HepG2 (cell line): ENCODE results near the gene ATG16L2. TPM values are rescaled to one million over a fixed set of nuclear protein-coding genes. Genes with fewer than 3 reads are reported as not detected.
A peak's percentile ranks its signal among the peaks of the same experiment; 100 is the strongest.

Experiments used
- ATAC-seq: fragments of 200-7000 bp; cut with Tn5 transposase; 3 replicates; pipeline ENCODE4 v1.9.1; 2020; ENCODE audit warnings: mild to moderate bottlenecking, moderate library complexity
- BruUV-seq: library from RNA; stranded (reverse); fragments of 400-500 nt; replicated peaks from 2 replicates; lab custom pipeline; 2021; lab: Mats Ljungman, UMichigan
- CTCF ChIA-PET: fragments of 300-600 bp; formaldehyde crosslinking; extraction: SDS; loops from one replicate; lab custom pipeline; 2021; ENCODE audit warnings: low total read pairs, inconsistent platforms, low intra/inter-chr PET ratio; lab: Yijun Ruan, JAX
- POLR2A ChIA-PET: fragments of 350-600 bp; sonication (Branson Sonifier 250); formaldehyde crosslinking; loops from one replicate; lab custom pipeline; 2020; ENCODE audit warnings: antibody characterized with exemption, inconsistent platforms; lab: Yijun Ruan, JAX
- DNase-seq: peaks from one replicate; pipeline ENCODE4 v3.0.0-alpha.2; 2015; ENCODE audit warnings: low spot score
- FAIRE-seq: peaks from 3 replicates; lab custom pipeline; 2011; peaks lifted over from hg19 to GRCh38; lab: Jason Lieb, UNC
- H2AFZ ChIP-seq: one replicate; pipeline ENCODE4 v1.6.1; 2011; ENCODE audit warnings: low read length, inconsistent platforms
- H3K27ac ChIP-seq: fragments of 300-600 bp; 3 replicates; pipeline ENCODE4 v1.8.0; 2011; ENCODE audit warnings: mixed run types, mild to moderate bottlenecking, mixed read lengths, low read length, inconsistent platforms; ENCODE audit not compliant: insufficient read depth; ENCODE audit errors: extremely low read length
- H3K27me3 ChIP-seq, 2 experiments: fragments of 200-600 bp in 1 of 2; 2 replicates in 1 of 2; 3 replicates in 1 of 2; pipeline versions ENCODE4 v1.6.0 to v1.8.0; 2011; ENCODE audit warnings: low read length in 2 of 2, mild to moderate bottlenecking in 2 of 2, moderate library complexity in 2 of 2, inconsistent platforms in 1 of 2; ENCODE audit not compliant: insufficient read depth in 2 of 2, control insufficient read depth in 1 of 2
- H3K36me3 ChIP-seq, 2 experiments: fragments of 200-600 bp in 1 of 2; replicated peaks in 1 of 2; 2 replicates in 1 of 2; 3 replicates in 1 of 2; pipeline versions ENCODE4 v1.5.1 to v1.8.0; 2011; ENCODE audit warnings: low read length in 2 of 2, inconsistent platforms in 1 of 2; ENCODE audit not compliant: insufficient read depth in 2 of 2, control insufficient read depth in 1 of 2
- H3K4me1 ChIP-seq: 2 replicates; pipeline ENCODE4 v1.5.1; 2012; ENCODE audit warnings: low read length, inconsistent platforms; ENCODE audit not compliant: insufficient read depth
- H3K4me2 ChIP-seq: 2 replicates; pipeline ENCODE4 v1.6.0; 2011; ENCODE audit warnings: low read depth, low read length, inconsistent platforms
- H3K4me3 ChIP-seq, 3 experiments: fragments of 200-600 bp in 1 of 3; sonication (generic), shearing (Covaris generic) in 1 of 3; replicated peaks in 1 of 3; 2 replicates each; pipeline ENCODE4 v1.5.1; 2011 to 2016; ENCODE audit warnings: low read length in 3 of 3, inconsistent platforms in 2 of 3, low read depth in 2 of 3, mild to moderate bottlenecking in 2 of 3, control low read depth in 1 of 3, mixed read lengths in 1 of 3; ENCODE audit not compliant: insufficient read depth in 1 of 3
- H3K79me2 ChIP-seq: one replicate; pipeline ENCODE4 v1.6.1; 2011; ENCODE audit warnings: low read length, inconsistent platforms; ENCODE audit not compliant: insufficient read depth
- H3K9ac ChIP-seq: 2 replicates; pipeline ENCODE4 v1.6.0; 2011; ENCODE audit warnings: mild to moderate bottlenecking, low read depth, low read length, inconsistent platforms; ENCODE audit not compliant: insufficient read depth
- H3K9me3 ChIP-seq: 2 replicates; pipeline ENCODE4 v1.5.1; 2012; ENCODE audit warnings: mild to moderate bottlenecking, low read length
- H4K20me1 ChIP-seq: 2 replicates; pipeline ENCODE4 v1.6.0; 2011; ENCODE audit warnings: inconsistent platforms, mild to moderate bottlenecking, low read length, moderate library complexity; ENCODE audit not compliant: insufficient read depth
- ATF7-NPFF ChIP-seq: sonication (generic); formaldehyde crosslinking; IDR thresholded peaks from 2 replicates; pipeline ENCODE4 v1.8.1; 2023; ENCODE audit warnings: mild to moderate bottlenecking, low read depth, missing genetic modification reagents, moderate library complexity
- BRD4 ChIP-seq: sonication (generic); formaldehyde crosslinking; IDR thresholded peaks from 2 replicates; pipeline ENCODE4 v1.4.0; 2020; ENCODE audit warnings: missing genetic modification reagents
- CERS6 ChIP-seq: sonication (generic); formaldehyde crosslinking; IDR thresholded peaks from 2 replicates; pipeline ENCODE4 v1.5.0; 2020; ENCODE audit warnings: missing genetic modification reagents
- KDM1A ChIP-seq: IDR thresholded peaks from 2 replicates; pipeline ENCODE4 v1.6.1; 2016; ENCODE audit warnings: missing compliant biosample characterization
- PCBP1 ChIP-seq: fragments of 200-400 bp; formaldehyde crosslinking; IDR thresholded peaks from 2 replicates; pipeline ENCODE4 v1.6.1; 2017; ENCODE audit warnings: mild to moderate bottlenecking, low read depth, low read length, borderline replicate concordance
- PLSCR1 ChIP-seq: sonication (generic); formaldehyde crosslinking; IDR thresholded peaks from 2 replicates; pipeline ENCODE4 v1.5.0; 2020; ENCODE audit warnings: missing genetic modification reagents, mild to moderate bottlenecking, borderline replicate concordance
- ZNF280D ChIP-seq: sonication (generic); formaldehyde crosslinking; IDR thresholded peaks from 2 replicates; pipeline ENCODE4 v1.5.1; 2020; ENCODE audit warnings: mild to moderate bottlenecking, missing genetic modification reagents
- ZNF30 ChIP-seq: sonication (generic); formaldehyde crosslinking; IDR thresholded peaks from 2 replicates; pipeline ENCODE4 v1.5.0; 2020; ENCODE audit warnings: mild to moderate bottlenecking, missing genetic modification reagents
- ZNF367 ChIP-seq: sonication (generic); formaldehyde crosslinking; IDR thresholded peaks from 2 replicates; pipeline ENCODE4 v1.4.0; 2020; ENCODE audit warnings: missing genetic modification reagents, borderline replicate concordance
- ZNF597 ChIP-seq: sonication (generic); formaldehyde crosslinking; IDR thresholded peaks from 2 replicates; pipeline ENCODE4 v1.5.0; 2020; ENCODE audit warnings: missing genetic modification reagents
- ZNF879 ChIP-seq: sonication (generic); formaldehyde crosslinking; IDR thresholded peaks from 2 replicates; pipeline ENCODE4 v1.8.1; 2023; ENCODE audit warnings: missing genetic modification reagents
- WGBS: methylation state at CpG from one replicate; pipeline ENCODE4 v1.1.6; 2017; ENCODE audit warnings: low lambda C conversion rate; 5-methylcytosine and 5-hydroxymethylcytosine counted together
- in situ Hi-C: cut with HindIII; loops from 2 replicates; pipeline ENCODE4 v1.10.0; 2017; ENCODE audit warnings: low pct_unique_long_range_greater_than_20kb; ENCODE audit not compliant: extremely low pct_ligation_motif_present
- intact Hi-C: fragments of 100-400 bp; cut with micrococcal nuclease; formaldehyde crosslinking; loops from one replicate; pipeline ENCODE4 v1.10.0; 2022; ENCODE audit not compliant: unreplicated experiment
- polyA plus RNA-seq, 8 experiments: library from polyadenylated mRNA; depleted of rRNA in 3 of 8; stranded (reverse) in 7 of 8; unstranded in 1 of 8; fragments of >200 nt; fragmentation: Illumina TruSeq in 4 of 8; extraction: Trizol in 4 of 8; gene quantifications; 2 replicates each; pipeline versions ENCODE4 v1.2.1 to v1.2.3, GENCODE V29; 2011 to 2016; ENCODE audit warnings: low read depth in 4 of 8, missing spikeins in 1 of 8, mixed read lengths in 1 of 8; ENCODE audit not compliant: insufficient read depth in 1 of 8
- total RNA-seq, 5 experiments: library from RNA; depleted of rRNA; stranded (reverse); fragments of >200 nt; fragmentation: Illumina TruSeq; extraction: Trizol; gene quantifications; 2 replicates each; pipeline ENCODE4 v1.2.3, GENCODE V29; 2016; ENCODE audit warnings: low read depth in 1 of 5

Gene ATG16L2
- total and polyA plus RNA-seq, 2 of the 13 experiments (the other 11 are each of a cell fraction or from before 2014, with no cell fraction given), result 6.2 to 14.8 TPM

GRCh38 chr11:72815110-72815618 is 953 bp downstream of the ATG16L2 start:
- DNase-seq, result no peak
- BruUV-seq, result no TSS peak
- Histone ChIP-seq H3K4me2 (peak overlapping the region; percentile 99), H4K20me1 (no peaks in the 10 kb centered on the region), H3K9me3 (no peaks in the 10 kb centered on the region), H3K4me3 (peak overlapping the region; percentile 73 to 90 (median 82)), H3K27me3 (no peaks in the 10 kb centered on the region; a peak in 1 of 5 replicates), H3K9ac (peak overlapping the region; percentile 91)
- FAIRE-seq, result no peak
- in situ Hi-C loops, result no loop called here
- 24% methylated on average over 4 of the region's 13 CpGs for WGBS
- ChIA-PET POLR2A (interaction anchor here (0.6 to 1.5 kb wide), 2 partner anchors 14 to 32 kb away, joined by 3 read pairs; no protein-coding TSS in a partner anchor), CTCF (interaction anchor here (3.6 kb wide), 1 partner anchor 90 kb away, joined by 25 read pairs; no protein-coding TSS in a partner anchor)
- intact Hi-C loops, result no loop called here
- ATAC-seq, result no peak
- TF ChIP-seq PCBP1 (0 out of 2 replicates have a peak, but pooled peaks have one; percentile 24), ZNF30 (CRISPR knock-in tag) (no peak), BRD4 (CRISPR knock-in tag) (no peak), PLSCR1 (no peak)
- TF ChIP-seq, all 625 proteins: peak for 1
- H2AFZ ChIP-seq, result no peak overlapping the region
- H3K36me3 ChIP-seq, result peaks cover 0 to 2% of the 10 kb centered on the region in 2 experiments; a peak in 2 of 5 replicates
- peaks cover 20% of the 10 kb centered on the region for H3K79me2 ChIP-seq
- H3K27ac ChIP-seq, result no peak overlapping the region
- peaks cover 37% of the 10 kb centered on the region for H3K4me1 ChIP-seq

- CTCF ChIA-PET, result no interaction called here
- Histone ChIP-seq H3K36me3 (peaks cover 0 to 2% of the 10 kb centered on the region in 2 experiments; a peak in 2 of 5 replicates), H3K27me3 (no peaks in the 10 kb centered on the region; a peak in 1 of 5 replicates), H3K4me1 (peaks cover 42% of the 10 kb centered on the region), H2AFZ (no peak overlapping the region), H4K20me1 (no peaks in the 10 kb centered on the region), H3K4me3 (no peak overlapping the region), H3K9ac (no peak overlapping the region), H3K9me3 (no peaks in the 10 kb centered on the region), H3K27ac (no peak overlapping the region), H3K79me2 (peaks cover 20% of the 10 kb centered on the region), H3K4me2 (no peak overlapping the region)
- FAIRE-seq (no peak), DNase-seq (no peak), ATAC-seq (no peak)
- WGBS, result 84% methylated on average over 5 of the region's 7 CpGs
- in situ Hi-C loops, result no loop called here
- intact Hi-C loops, result no loop called here
- no TSS peak for BruUV-seq
- POLR2A ChIA-PET, result interaction anchor here (1.5 kb wide), 1 partner anchor 12 kb away, joined by 3 read pairs; no protein-coding TSS in a partner anchor
- no peak for TF ChIP-seq ZNF280D (CRISPR knock-in tag)
- TF ChIP-seq KDM1A (CRISPR knock-in tag), result no peak
- no peak for TF ChIP-seq ZNF879 (CRISPR knock-in tag)
- TF ChIP-seq ATF7-NPFF, result no peak
- TF ChIP-seq ZNF597 (CRISPR knock-in tag), result no peak
- TF ChIP-seq ZNF367, result no peak
- TF ChIP-seq CERS6 (CRISPR knock-in tag), result no peak
Measured at GRCh38 chr11:72816404-72816990, 2.3 kb downstream of the ATG16L2 start.
